M059J (cell line): ENCODE results near the gene DOCK9. TPM values are rescaled to one million over a fixed set of nuclear protein-coding genes. Genes with fewer than 3 reads are reported as not detected.

Experiments
- DNase-seq: peaks from one replicate; pipeline ENCODE4 v3.0.0-alpha.2; 2012; ENCODE audit warnings: low read depth
- total RNA-seq: library from RNA; depleted of rRNA; stranded (reverse); fragments of >200 nt; shearing (Covaris generic); gene quantifications from 2 replicates; pipeline ENCODE4 v1.2.3, GENCODE V29; 2014

DOCK9 gene
- total RNA-seq, 1 experiment from 2014 or later: 25.0 TPM

DNA sequence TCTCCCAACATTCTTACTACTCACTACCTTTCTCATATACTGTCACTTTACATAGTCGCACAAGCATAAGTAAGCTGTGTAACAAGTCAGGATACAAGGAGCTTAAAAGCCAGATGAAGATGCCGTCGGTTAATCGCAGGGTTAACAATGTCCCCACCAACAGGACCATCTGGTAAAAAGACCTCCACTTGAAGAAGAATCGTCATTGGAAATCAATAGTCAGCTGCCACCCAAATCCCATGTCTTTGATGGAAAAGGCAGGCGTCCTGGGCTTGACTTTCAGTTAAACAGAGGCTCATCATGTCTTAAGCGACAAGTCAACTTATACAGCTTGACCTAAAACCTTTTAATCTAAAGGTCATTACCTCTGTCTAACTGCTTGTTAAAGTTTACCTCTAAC is 27.2 kb downstream of the DOCK9 start:
- no peak for DNase-seq

DNA sequence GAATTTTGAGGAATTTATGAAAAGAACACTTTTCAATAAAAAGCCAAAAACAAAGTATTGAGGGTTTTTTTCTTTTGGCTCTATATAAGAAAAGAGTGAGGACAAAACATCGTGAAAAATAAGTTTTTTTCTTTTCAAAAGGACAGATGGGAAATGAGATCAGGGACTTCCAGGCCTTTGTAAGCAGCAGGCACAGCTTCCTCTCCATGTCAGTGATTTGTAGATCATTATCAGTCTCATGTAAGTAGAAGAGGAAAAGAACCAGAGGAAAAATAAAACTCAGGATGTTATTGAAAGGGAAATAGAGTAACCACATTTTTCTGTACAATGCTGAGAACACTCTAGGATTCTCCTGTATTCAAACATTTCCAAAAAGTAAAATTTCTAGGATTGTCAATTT is 29.9 kb downstream of the DOCK9 start:
- no peak for DNase-seq

DNA sequence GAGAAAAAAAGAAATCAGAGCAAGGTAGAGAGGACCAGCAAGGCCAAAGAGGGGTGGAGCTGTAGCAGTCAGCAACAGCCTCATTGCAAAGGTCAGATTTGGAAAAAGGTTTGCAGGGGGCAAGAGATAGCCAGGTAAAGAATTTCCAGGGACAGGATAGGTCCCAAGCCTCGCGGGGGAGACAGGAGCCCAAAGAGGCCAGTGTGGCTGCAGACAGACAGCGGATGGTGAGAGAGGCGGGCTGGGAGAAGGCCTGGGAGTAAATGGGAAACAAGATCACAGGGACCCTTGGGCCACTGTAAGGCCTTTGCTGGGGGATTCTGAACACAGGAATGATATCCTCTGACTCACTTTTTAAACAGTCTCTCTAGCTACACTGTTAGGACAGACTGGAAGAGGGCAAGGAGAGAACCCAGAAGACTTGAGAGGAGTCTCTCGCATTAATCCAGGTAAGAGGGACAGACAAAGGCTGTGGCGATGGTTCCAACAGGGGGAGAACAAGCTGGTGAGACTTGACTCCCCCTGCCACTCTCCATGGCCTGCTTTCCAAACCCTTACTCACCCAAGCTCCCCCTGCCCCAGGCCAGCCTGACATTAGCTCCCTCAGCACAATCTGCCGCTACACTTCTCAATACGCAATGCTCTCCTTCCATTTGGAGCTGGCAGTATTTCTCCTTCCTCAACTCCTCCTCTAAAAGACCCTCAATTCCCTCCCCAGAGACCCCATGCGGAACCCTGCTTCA is 31.8 kb downstream of the DOCK9 start:
- DNase-seq: no peak

DNA sequence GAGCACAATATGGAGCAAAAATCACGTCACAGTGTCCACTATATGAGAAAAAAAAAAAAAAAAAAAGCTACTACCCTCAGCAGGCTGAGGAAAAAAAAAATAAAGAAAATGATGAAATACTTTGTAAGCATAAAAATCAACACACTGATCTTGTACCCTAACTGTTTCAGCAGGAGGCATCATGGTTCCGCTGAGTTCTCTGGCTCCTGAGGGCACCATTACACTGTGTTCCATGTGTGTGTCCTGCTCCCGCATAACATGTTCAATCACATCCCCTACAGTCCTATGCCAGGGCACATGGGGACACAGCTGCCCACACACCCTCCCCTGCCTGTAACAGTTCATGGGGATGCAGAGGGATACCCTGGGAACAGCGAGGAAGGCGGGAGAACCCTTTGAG is 33.5 kb downstream of the DOCK9 start:
- no peak for DNase-seq

DNA sequence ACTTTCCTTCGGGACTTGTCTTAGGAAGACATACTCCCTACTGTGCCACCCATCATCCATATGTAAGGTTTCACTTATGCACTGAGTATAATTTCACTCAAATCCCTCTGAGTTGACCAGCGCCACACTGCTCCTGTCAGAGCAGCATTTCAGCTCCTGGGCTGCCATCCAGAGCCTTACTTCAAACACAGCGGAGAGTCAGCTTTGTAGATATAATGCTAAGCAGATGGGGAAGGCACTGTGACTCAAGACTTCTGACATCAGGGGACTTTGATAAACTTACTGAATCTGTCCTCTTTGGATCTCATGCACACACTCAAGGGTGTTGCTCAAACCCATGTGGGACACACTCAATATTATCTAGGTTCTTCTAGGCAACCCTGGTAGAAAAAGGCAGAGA is 34.9 kb downstream of the DOCK9 start:
- no peak for DNase-seq

DNA sequence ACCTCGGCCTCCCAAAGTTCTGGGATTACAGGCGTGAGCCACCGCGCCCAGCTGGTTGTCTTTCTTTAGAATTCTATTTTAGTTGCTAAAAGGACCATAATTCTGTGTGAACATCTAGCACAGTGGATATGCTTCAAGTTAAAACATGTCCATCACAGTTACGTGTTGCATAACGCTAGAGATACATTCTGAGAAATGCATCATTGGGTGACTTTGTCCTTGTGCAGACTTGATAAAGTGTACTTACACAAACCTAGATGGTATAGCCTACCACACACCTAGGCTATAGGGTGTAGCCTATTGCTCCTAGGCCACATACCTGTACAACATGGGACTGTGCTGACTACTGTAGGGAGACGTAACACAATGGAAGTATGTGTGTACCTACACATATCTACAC is 35.4 kb downstream of the DOCK9 start:
- no peak for DNase-seq

DNA sequence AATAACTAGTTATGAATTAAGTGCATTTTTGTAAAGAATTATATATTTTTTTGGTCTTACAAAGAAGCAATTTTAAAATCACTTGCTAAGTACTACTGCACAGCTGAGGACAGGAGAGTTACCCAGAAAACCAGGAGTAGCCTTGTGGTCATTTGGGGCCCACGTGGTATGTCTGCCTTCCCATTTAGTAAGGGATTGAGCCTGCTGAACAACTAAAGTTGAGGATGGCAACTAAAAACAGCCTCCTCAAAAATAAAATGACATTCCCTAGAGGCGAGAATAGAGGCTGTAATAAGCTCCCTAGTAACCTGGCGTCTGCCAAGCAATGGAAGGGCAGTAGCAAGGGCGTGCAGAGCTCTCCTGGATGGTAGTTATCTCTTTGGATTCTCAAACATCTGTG is 36.3 kb downstream of the DOCK9 start:
- no peak for DNase-seq

DNA sequence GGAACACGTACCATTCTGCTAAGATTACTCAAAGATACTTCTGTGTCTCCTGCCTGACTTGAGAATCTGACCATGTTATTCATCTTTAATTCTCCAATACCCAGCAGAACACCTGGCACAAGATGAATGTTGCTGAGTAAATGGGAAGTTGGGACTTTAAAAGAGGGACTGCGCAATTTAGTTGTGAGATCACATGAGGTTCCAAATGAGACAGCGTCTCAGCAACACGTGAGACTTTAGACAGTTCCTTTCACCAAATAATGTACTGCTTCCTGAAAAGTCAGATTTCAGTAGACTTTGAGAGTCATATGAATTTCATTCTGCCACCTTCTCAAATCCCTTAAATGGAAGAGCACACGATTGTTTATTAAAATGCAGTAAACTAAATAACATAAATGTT is 36.7 kb downstream of the DOCK9 start:
- no peak for DNase-seq

DNA sequence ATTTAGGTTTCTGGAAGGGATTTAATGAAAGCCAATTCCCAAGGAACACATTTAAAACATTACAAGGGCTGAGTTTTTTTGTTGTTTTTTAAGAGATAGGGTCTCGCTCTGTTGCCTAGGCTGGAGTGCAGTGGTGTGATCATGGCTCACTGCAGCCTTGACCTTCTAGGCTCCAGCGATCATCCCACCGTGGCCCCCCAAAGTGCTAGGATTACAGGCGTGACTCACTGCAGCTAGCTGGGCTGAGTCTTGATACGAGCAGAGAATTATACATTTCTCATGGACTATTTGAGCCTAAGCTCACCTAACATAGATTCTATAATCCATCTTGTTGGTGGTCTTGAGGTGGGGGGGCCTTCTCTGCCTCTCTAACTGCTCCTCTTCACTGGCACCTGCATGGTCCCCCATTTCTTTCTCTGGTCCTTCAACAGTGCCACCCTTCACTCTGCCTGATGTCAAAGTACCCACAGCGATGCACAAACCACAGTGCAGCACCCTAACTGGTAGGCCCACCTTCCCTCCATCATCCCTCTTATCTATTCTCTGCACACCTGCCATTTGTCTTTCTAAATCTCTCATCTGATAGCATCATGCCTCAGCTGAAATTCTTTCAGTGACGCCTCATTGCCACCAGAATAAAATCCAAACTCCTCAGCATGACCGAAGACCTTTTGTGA is 37.4 kb downstream of the DOCK9 start:
- no peak for DNase-seq

DNA sequence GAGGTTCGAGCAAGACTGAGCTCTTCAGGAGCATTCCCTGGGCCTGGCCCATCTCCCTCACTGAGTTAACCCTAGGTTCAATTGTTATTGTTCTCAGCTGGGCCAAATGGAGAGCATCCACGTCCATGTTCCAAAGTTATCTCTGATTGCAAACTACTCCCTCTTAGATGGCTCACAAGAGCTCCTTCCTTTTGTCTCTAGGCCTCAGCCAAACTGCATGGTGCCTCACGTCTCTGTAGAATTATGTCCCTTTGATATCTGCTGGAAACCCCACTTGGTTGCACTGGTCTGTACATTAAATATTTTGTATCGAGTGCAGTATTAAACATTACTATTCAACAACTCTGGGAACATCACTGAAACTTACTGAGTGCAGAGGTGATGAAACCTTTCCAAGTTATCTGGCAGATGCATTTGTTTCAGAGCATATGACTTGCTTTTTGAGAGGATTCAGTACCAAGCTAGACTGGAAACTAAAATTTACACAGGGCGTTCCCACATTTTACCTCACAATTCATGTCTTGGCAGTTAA is 38.1 kb downstream of the DOCK9 start:
- DNase-seq: no peak

DNA sequence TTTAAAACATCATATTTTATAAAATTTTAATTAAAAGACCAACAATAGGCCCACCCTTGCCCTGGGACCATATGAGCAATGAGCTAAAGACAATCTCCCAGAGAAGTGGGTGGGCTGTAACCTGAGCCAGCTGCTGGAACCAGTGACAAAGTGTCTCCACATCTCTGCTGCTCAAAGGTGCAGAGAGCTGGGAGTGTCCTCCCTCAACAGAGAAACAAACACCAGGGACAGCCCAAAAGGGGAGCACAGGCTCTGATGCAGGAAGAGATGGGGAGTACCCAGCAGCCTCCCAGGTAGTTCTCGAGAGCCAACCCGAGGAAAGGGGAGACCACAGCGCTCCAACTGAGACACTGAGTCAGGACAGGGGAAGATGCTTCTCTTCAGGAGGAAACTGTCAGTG is 39.1 kb downstream of the DOCK9 start:
- no peak for DNase-seq

DNA sequence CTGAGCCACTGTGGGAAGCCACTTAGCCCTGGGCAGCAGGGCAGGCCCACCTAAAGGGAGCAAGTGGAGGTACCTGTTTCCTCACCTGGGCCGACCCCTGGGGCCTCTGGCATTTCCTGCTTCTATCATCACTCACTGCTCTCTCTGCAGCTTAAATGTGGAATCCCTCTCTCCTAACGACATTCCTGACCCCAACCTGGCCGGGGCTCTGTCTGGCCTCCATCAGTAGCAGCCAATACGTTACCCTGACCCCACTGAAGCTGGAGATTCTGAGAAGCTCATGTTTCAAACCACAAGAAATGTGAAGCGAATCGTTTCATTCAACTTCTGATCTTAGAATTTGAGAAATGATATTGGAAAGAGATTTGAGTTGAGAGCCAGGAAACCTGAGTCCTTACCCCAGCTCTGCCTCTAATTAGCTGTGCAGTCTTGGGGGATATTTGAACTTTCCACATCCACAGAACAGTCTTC is 39.9 kb downstream of the DOCK9 start:
- no peak for DNase-seq

DNA sequence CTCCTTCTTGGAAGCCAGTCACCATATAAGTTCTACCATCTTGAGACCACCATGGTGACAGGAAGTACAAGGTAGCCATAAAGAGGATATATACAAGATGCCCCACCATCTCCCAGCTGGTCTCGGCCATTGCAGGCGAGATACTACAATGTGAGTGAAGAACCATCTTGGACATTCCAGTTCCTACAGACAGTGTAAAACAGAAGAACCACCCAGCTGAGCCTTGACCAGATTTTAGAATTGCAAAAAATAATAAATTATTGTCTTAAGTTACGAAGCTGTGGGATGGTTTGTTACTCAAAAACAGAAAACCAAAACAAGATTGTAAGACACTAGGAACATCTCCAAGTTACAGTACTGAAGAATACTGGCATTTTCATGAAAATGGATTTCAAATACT is 43.6 kb downstream of the DOCK9 start:
- DNase-seq: no peak

DNA sequence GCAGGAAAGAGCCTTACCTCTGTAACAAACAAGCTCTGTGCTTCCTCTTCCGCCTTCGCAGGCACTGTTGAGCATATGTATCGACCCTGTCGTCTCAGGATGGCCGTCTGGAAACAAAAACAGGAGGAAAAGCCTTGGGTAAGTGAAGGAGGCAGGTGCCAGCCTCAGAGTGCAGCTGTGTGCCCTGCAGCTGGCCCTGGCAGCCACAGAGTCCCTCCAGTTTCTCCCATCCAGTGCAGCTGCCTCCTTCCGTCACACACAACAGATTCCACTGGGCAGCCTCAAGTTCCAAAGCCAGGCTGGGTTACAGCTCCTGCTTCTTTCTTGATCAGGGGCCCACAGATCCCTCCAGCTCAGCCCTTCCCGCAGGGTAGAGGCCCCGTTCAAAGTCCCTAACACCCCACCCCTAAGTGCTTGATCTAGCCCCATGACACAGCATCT is 47.7 kb downstream of the DOCK9 start:
- DNase-seq: no peak

DNA sequence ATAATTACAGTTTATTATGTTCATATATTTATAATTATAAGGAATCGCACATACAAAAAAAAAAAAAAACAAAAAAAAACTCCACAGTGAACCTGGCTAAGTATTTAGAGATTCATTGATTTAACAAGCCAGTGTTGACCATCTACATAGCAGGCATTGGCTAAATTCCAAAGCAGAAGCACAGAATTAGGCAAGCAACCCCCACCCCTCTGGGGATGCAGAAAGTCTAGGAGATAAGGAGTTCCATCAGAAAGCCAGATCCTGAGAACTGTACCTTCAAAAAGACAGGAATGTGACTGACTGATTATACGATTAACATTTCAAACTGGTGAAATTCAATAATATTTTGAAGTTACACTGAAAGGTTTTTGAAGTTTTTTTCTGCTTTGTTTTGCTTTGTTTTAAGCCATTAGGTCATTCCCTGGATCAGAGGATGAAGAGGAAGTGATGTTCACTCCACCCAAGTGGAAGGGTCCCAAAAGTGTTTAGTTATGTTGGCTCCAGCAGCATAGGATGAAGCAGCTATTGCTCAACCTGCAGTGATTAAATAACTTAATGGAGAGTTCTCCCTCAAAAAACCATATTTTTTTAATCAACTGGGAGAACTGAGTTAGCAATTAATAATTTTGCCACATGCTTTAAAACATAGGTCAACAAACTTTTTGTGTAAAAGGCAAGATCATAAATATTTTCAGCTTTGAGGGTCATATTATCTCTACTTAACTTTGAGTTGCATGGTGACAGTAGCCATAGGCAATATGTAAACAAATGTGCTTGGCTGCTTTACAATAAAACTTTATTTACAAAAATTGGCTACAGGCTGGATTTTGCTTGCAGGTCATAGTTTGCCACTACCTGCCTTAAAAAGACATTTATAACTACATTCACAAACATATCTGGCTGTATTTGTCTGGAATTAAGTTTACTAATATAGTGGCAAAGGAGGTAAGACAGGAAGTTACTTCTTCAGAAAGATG is 49.6 kb downstream of the DOCK9 start:
- no peak for DNase-seq

DNA sequence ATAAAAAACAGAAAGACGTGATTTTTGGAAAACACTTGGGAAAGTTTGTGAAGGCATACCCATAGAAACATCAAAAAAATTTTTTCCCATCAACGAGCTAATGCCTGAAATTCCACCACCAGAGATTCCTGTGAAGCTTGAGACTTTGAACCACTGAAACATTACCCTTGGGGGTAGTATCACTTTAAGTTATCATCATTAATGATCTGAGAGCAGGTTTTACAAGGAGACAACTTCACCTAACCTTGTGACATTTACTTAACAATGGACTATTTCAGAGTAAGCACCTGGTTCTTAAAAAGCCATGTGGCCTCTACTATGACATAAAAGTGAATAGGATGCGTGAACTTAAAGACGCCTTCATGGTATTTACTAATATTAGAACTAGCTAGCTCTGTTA is 51.9 kb downstream of the DOCK9 start:
- DNase-seq: no peak

DNA sequence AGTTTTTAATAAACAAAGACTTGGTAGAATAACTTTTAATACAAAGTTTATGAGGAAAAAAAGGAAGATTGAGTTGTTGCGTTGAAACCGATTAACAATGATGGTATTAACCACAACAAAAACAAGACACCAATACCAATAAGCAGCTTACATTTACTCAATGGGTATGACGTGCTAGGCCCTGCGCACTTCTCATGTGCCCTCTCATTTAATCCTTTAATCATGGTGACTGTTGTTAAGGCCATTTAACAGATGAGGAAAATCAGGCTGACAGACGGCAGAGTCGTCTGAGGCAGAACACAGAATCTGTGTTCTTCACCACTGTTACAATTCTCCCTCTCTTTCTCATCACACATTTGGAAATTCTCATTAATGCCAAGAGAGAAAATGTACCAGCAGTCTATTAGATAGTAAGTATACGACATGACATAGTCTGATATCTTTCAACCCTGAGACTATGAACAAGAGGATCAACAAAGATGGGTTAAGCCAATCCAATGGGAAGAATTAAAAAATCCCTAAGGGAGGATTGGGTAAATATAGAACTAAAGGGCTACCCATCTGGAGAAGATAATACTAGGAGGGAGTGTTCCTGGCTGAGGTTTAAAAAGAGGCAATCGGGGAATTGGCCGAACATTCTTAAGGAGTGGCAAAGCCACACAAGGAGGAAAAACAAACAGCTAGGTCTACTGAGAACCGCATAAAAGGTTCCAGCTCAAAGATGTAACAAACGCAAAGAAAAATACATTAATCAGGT is 54.0 kb downstream of the DOCK9 start:
- no peak for DNase-seq

DNA sequence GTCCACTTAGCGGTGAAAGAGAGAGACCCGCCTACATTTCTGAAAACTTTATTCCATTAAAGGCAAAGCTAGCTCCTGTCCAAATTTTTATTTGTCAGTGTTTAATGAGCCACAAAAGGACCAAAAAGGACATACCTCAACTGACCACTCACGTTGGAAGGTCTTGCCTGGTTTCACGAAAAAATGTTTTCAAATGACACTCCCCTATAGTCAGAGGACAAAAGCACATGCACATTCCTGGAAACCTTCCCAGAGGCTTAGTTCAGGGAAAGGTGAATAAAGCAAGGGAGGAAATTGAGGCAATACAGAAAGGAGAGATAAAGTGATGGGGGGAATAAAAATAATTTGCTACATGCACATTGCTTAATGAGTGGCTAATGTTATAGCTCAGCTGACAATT is 55.6 kb downstream of the DOCK9 start:
- no peak for DNase-seq

DNA sequence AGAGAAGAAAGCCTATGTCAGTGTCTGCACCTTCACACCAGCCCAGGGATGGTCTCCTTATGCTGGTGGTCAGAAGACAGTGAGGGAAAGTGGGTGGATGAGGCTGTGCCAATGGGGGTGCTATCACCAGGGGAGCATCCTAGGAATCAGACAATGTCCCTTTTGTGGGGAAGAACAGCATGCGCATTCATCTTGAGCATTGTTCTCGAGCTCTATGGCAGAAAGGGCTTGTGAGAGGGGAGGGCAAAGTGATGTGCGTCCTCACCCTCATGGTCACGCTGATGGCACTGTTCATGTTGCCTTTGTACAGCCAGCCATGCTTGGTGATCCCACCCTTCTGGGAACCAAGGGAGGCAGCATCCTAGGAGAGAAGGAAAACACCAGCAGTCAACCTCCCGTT is 56.1 kb downstream of the DOCK9 start:
- no peak for DNase-seq

DNA sequence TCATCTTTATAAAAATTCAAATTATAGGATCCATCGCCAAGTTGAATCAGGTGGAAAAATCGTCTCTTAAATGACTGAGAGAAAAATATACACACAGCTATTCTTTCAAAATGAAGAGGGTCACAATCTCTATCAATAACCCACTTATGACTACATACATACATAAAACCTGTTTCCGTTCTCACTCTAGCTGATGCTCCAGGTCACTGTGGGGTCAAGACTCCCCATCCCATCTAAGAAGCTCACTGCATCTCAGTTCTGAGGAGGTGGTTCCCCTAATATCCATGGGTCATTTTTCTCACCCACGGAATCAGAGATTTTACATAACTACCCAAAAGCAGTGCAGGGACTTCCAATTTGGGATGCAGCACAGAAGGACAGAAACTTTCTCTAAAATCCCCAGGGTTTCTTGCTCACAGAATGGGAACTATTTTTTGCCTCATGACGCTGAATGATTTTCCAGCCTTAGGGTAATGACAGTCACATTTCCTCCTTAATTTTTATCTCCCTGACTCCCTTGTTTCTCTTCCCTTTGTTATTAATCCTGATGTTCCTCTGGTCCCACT is 56.8 kb downstream of the DOCK9 start:
- no peak for DNase-seq

DNA sequence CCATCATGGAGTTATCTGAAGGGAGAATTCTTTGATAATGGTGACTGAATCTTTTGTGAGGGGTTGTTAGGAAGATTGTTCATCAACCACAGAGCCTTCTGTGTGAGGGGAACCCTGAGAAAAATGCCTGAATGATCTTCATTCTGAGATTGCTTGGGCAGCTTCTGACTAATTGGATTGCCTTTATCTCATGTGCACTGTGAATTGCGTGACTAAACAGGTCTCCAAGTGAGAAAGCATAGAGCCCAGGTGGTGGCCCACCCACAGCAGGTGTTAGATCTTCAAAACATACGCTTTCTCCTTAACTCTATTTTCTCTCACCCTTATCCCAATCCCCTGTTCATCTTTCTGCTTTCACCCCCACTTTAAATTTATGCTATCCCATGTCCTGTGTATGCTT is 58.3 kb downstream of the DOCK9 start:
- DNase-seq: no peak
